ENCODE results near the gene ZDHHC20.

ZDHHC20 gene

DNA sequence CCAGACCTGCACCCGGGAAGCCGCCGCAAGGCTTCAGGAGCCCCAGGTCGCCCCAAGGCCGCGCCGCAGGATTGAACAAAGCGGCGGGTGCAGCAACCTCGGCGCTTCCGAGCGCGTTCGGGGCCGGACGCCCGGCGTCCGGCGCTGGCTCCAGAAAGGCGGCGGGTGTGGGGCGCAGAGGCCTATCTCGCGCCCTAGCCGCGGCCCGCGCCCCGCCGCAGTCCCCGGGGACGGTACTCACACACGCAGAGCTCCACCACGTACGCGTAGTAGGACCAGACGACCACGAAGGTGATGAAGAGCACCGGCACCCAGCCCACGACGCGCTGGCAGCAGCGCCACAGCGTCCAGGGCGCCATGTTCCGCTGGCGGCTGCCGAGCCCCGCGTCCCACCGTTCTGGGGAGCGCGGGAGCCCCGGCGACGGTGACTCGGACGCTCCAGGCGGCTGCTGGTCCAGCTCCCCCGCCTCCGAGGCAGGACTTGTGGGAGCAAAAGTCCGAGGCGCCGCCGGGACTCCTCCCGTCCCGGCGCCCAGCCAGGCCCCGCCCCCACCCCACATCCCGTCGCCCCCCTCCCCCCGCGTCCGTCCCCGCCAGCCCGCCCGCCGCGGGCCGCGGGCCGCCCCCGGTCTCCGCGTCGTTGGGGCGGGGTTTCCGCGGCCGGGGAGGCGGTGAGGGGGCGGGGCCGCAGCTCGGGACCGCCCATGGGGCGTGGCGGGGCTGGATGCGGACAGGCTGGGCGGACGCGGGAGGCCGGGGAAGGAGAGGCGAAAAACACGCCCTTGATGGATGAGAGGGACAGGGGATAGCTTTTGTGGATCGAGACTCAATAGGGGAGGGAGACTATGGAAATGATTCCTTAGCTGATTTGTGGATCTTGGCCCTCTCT, at the start of gene ZDHHC20:
ZDHHC20 (minus strand) TSS at position 491 of the 889 bp plus-strand sequence; CDS start at position 359, 132 bp downstream.
- peak; percentile 86 for DNase-seq (ENCODE audit: low spot score)

- DNase-seq (ENCODE audit: low spot score): no peak
Measured at GRCh38 chr13:21504379-21504778, 45.3 kb upstream of the ZDHHC20 start.

DNA sequence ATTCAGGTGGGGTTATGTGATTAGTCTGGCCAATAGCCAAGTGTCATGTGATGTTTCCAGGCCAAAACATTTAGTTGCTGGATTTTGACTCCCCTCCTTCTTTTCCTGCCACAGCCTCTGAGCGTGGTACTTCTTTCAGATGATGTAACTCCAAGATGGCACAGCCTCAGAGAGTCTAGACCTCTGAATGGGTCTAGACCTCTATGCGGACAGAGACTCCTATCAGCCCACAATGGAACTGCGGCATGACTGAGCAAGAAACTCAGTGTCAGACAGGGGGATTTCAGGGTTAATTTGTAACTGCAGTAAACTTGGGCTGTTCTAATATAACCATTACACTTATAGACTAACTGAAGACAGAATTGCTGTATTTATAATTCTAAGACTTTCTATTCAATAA, 42.6 kb upstream of the ZDHHC20 start:
- no peak for DNase-seq (ENCODE audit: low spot score)

DNA sequence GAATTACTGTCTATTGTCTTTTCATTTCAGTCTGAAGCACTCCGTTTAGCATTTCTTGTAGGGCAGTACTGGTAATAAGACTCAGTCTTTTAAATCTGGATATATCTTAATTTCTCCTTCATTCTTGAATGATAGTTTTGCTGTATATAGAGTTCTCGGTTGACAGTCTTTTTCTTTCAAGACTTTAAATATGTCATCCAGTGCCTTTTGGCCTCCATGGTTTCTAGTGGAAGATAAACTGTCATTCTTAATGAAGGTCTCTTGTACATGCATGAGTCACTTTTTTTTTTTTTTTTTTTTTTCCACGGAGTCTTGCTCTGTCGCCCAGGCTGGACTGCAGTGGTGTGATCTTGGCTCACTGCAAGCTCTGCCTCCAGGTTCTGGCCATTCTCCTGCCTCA, 27.2 kb upstream of the ZDHHC20 start:
- DNase-seq (ENCODE audit: low spot score): no peak

- DNase-seq (ENCODE audit: low spot score): no peak
Measured at GRCh38 chr13:21483748-21484147, 24.6 kb upstream of the ZDHHC20 start.

DNA sequence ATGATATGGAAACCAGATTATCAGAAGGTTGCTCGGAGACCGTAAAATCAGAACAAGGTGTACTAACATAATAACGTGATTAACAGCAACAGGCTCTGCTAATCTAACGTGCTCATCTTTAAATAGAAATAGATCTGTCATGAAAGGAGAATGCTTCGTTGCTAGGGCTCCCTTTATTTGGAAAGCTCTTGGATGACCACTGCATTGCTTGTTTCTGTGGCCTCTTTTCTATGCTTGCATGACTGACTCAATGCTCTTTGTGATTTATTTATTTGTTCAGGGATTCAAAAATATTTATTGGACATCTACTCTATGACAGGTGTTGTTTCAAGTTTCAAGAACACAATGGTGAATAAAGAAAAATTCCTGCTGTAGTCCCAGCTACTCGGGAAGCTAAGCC, 22.3 kb upstream of the ZDHHC20 start:
- no peak for DNase-seq (ENCODE audit: low spot score)

- DNase-seq (ENCODE audit: low spot score): peak; percentile 67
Measured at GRCh38 chr13:21478881-21479808, 20.0 kb upstream of the ZDHHC20 start.

GRCh38 chr13:21476893-21477472, 17.9 kb upstream of the ZDHHC20 start:
- peak; percentile 78 for DNase-seq (ENCODE audit: low spot score)

DNA sequence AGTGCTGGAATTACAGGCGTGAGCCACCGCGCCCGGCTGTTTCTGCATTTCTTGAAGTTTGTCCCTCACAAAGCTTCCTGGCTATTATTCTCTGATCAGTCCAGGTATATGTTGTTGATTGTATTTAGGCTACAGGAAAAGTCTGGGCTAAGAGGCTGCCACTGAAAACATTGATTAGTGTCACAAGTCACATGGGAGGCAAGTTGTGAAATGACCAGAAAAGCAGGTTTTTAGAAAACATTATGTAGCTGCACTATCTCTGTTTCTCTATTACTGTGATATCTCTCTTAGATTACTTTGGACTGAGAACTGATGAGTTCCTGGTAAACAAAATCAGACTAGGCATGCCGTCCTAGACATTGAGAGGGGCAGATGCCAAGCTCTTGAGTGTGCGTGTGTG, 16.0 kb upstream of the ZDHHC20 start:
- DNase-seq (ENCODE audit: low spot score): no peak

DNA sequence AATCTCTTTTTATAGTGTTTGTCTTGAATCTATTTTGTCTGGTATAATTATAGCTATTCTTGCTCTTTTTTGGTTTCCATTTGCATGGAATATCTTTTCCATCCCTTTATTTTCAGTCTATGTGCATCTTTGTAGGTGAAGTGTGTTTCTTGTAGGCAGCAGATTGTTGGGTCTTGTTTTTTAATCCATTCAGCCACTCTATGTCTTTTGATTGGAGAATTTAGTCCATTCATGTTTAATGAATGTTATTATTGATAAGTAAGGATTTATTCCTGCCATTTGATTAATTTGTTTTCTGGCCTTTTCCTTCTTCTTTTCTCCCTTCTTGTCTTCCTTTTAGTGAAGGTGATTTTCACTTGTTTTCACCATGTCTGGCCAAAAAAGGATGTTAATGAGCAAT, 11.7 kb upstream of the ZDHHC20 start:
- DNase-seq (ENCODE audit: low spot score): no peak

DNA sequence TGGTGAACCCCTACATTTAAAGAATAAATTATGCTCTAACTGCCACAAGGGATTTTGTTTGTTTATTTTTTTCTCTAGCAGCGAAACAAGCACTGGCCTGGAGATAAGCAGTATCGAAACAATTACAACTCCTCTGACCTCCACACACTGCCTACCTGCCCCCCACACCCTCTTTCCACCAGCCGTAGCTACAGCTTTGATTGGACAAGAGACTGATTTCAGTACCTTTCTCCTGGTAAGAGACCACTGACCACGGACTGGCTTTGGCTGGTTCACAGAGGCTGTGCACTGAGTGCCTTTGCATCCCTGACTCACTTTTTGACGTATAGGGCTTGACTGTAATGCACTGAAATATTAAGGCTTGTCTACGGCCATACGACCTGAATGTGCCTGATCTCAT, 7.4 kb upstream of the ZDHHC20 start:
- no peak for DNase-seq (ENCODE audit: low spot score)

- no peak for DNase-seq (ENCODE audit: low spot score)
Measured at GRCh38 chr13:21465710-21466160, 6.6 kb upstream of the ZDHHC20 start.

- DNase-seq (ENCODE audit: low spot score): no peak
Measured at GRCh38 chr13:21463424-21463823, 4.3 kb upstream of the ZDHHC20 start.

GRCh38 chr13:21461131-21461530, 2.0 kb upstream of the ZDHHC20 start:
- DNase-seq (ENCODE audit: low spot score): no peak

- peak; percentile 33 for DNase-seq (ENCODE audit: low spot score)
Measured at GRCh38 chr13:21458451-21458812, 671 bp downstream of the ZDHHC20 start.

DNA sequence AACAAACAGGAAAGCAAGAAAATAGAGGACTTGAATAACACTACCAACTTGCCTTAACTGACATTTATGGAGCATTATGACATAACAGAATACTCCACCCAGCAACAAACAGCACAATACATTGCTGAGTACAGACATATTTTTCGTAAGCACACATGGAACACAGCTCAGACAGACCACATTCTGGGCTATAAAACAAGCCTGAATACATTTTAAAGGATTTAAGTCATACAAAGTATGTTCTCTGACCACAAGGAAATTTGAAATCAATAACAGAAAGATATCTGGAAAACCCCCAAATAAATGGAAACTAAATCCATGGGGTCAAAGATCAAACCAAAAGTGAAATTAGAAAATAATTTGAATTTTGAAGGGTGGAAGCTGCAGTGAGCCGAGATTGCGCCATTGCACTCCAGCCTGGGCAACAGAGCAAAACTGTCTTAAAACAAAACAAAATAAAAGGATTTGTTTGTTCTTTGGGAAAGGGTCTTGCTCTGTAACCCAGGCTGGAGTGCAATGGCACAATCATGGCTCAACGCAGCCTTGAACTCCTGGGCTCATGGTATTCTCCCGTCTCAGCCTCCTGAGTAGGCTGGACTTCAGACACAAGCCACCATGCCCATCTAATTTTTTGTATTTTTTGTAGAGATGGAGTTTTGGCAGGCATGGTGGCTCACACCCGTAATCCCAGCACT, 5.6 kb downstream of the ZDHHC20 start:
- no peak for DNase-seq (ENCODE audit: low spot score)

GRCh38 chr13:21450936-21451335, 8.2 kb downstream of the ZDHHC20 start:
- no peak for DNase-seq (ENCODE audit: low spot score)

- no peak for DNase-seq (ENCODE audit: low spot score)
Measured at GRCh38 chr13:21446656-21447055, 12.4 kb downstream of the ZDHHC20 start.

DNA sequence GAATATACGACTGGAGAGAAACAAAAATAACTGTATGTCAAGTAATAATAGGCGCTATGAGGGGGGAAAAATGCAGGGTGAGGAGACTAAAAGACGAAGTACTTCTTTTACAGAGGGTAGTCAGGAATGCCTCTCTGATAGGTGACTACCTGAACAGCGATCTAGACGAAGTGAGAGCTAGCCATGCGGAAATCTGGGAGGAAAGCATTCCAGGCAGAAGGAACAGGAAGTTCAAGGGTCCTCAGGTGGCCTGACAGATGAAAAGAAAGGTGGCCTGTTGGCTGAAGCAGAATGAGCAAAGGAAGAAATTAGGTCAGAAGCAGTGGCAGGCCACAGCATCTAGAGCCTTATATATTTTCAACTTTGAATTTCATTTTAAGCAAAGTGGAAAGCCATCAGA, 13.3 kb downstream of the ZDHHC20 start:
- no peak for DNase-seq (ENCODE audit: low spot score)

GRCh38 chr13:21443171-21443570, 15.9 kb downstream of the ZDHHC20 start:
- no peak for DNase-seq (ENCODE audit: low spot score)

DNA sequence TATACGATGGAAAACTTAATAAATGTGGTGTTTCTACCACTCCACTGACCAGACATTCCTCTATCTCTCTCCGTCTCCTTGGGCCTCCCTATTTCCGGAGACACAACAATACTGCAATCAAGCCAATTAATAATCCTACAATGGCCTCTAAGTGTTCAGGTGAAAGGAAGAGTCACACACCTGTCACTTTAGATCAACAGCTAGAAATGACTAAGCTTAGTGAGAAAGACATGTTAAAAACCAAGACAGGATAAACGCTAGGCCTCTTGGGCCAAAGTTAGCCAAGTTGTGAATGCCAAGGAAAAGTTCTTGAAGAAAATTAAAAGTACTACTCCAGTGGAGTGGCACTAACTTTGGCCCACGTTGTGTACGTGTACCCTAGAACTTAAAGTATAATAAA, 22.5 kb downstream of the ZDHHC20 start:
- no peak for DNase-seq (ENCODE audit: low spot score)

GRCh38 chr13:21435687-21436151, 23.4 kb downstream of the ZDHHC20 start:
- DNase-seq (ENCODE audit: low spot score): peak; percentile 45

Data from CD4-positive, alpha-beta T cell treated with Interleukin-6 at 100 ng/mL for 8 hours (primary cell).